ENCODE results near the gene PPM1L.

Gene PPM1L

GRCh38 chr3:160754371-160754854, 1.6 kb upstream of the PPM1L start:
- H3K9me3 Mint-ChIP-seq, result no peaks in the 10 kb centered on the region
- peak overlapping the region; percentile 88 for H3K4me3 Mint-ChIP-seq
- H3K27ac Mint-ChIP-seq, result peak overlapping the region; percentile 97
- H3K27me3 Mint-ChIP-seq, result peaks cover 5% of the 10 kb centered on the region
- no peaks in the 10 kb centered on the region for H3K36me3 Mint-ChIP-seq
- H3K4me1 Mint-ChIP-seq, result peaks cover 30% of the 10 kb centered on the region

DNA sequence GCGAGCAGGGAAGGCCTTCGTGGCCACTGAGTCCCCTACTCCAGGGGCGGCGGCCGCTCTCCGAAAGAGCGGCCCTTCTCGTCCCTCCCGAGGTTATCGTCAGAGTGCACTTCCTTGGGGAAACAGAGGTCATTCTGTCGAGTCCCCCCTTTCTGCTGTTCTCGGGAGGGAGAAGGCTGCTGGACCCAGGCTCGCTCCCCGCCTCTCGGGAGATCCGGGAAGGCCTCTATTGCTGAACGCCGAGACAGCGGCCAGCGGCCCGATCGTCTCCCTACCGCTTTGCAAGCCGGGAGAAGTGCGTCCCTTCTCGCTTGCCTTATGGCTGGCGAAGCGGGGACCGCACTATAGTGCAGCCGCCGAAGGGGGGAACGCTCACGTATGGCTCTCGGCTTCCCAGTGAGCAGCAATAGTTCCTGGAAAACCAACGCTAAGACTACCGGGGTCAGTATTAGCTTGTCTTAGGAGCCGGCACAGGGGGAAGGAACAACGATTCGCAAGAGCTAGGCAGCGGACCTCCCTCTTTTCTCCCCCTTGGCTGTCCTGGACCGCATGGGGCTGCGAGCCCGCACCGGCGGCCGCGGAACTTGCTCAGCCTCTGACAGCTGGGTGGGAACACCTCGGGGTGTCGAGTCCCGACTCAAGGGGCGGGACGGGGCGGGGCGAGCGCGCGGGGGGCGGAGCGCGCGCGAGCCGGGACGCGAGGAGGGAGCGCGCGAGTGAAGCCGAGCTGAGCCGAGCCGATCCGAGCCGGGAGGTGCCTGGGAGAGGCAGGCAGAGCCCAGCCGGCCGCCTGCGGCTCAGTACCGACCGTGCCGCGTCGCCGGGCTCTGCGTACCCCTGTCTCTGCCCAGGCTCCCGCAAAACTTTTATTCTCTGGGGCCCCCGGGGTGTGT, 930 bp upstream of the PPM1L start:
- H3K4me1 Mint-ChIP-seq, result peaks cover 30% of the 10 kb centered on the region
- peaks cover 7% of the 10 kb centered on the region for H3K27me3 Mint-ChIP-seq
- peak overlapping the region; percentile 97 for H3K27ac Mint-ChIP-seq
- H3K9me3 Mint-ChIP-seq, result no peaks in the 10 kb centered on the region
- peak overlapping the region; percentile 88 for H3K4me3 Mint-ChIP-seq
- H3K36me3 Mint-ChIP-seq, result no peaks in the 10 kb centered on the region

DNA sequence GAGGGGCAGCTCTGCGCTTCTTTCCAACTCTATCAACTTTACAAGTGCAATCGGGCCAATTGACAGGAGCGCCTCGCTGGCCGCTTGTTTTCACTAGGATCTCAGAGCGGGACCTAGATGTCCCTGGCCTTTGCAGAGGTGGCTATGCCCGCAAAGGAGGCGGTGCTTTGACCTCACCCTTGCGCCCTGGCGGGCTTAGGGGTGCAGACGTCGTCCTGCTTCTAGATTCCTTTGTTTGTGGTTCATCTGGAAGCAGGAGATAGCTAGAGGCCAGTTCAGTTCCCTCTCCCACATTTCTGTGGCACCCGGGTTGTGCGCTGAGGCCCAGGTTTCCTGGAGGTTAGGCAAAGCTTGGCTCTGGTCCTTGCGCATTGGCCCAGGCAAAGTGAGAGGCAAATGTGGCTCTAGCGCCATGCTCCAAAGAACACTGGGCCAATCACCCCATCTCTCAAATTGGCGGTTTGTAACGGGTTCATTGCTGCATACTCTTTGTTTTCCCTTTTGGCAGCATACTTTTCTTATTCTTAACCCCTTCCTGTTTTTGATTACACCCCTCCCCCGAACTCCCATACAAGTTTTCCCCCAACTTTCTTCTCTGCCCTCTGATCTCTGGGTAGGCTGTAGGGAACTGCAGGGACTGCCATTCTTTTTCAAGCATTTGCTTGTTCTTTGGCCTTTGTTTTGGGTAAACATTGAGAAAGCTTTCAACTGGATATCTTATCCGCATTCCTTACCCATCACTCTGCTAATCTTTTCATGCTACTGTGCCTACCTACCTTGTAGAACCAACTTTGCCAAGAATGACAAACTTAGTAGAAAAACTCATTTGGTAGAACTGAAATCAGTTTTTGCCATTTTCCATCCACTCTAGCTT, 1.4 kb downstream of the PPM1L start:
- Mint-ChIP-seq H3K4me1 (peaks cover 30% of the 10 kb centered on the region), H3K27ac (no peak overlapping the region), H3K4me3 (peak overlapping the region; percentile 88), H3K9me3 (no peaks in the 10 kb centered on the region), H3K36me3 (peaks cover 3% of the 10 kb centered on the region), H3K27me3 (peaks cover 7% of the 10 kb centered on the region)

- Mint-ChIP-seq H3K27me3 (peaks cover 7% of the 10 kb centered on the region), H3K9me3 (no peaks in the 10 kb centered on the region), H3K4me3 (no peak overlapping the region), H3K36me3 (peaks cover 4% of the 10 kb centered on the region), H3K4me1 (peaks cover 24% of the 10 kb centered on the region), H3K27ac (no peak overlapping the region)
Measured at GRCh38 chr3:160758929-160759577, 3.0 kb downstream of the PPM1L start.

- Mint-ChIP-seq H3K9me3 (no peaks in the 10 kb centered on the region), H3K4me3 (no peak overlapping the region), H3K36me3 (peaks cover 4% of the 10 kb centered on the region), H3K4me1 (no peaks in the 10 kb centered on the region), H3K27me3 (peaks cover 2% of the 10 kb centered on the region), H3K27ac (no peak overlapping the region)
Measured at GRCh38 chr3:160763073-160763472, 7.0 kb downstream of the PPM1L start.

DNA sequence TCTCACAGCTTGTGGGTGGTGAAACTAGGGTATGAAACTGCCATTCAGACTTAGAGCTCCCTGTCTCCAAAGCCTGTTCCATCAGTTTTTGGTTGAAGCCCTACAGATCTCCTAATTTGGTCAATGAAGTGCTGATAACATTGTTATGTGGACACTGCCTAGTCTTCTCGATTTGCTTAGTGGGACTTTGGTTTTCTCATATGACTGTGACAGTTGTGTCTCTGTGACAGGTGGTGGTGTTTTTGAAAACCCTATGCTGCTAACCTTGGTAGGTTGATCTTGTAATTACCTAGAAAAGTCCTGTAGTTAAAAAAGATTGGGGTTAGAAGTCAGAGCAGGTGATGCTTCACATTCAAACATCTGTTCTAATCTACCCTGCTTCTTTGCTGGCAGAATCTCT, 9.2 kb downstream of the PPM1L start:
- no peak overlapping the region for H3K27ac Mint-ChIP-seq
- H3K4me3 Mint-ChIP-seq, result no peak overlapping the region
- H3K9me3 Mint-ChIP-seq, result no peaks in the 10 kb centered on the region
- H3K27me3 Mint-ChIP-seq, result no peaks in the 10 kb centered on the region
- peaks cover 4% of the 10 kb centered on the region for H3K36me3 Mint-ChIP-seq
- no peaks in the 10 kb centered on the region for H3K4me1 Mint-ChIP-seq

- H3K9me3 Mint-ChIP-seq, result no peaks in the 10 kb centered on the region
- H3K4me3 Mint-ChIP-seq, result no peak overlapping the region
- no peaks in the 10 kb centered on the region for H3K36me3 Mint-ChIP-seq
- H3K27ac Mint-ChIP-seq, result no peak overlapping the region
- H3K27me3 Mint-ChIP-seq, result peaks cover 1% of the 10 kb centered on the region
- peaks cover 1% of the 10 kb centered on the region for H3K4me1 Mint-ChIP-seq
Measured at GRCh38 chr3:160768031-160768430, 12.0 kb downstream of the PPM1L start.

GRCh38 chr3:160768918-160769317, 12.9 kb downstream of the PPM1L start:
- Mint-ChIP-seq H3K9me3 (no peaks in the 10 kb centered on the region), H3K27ac (no peak overlapping the region), H3K27me3 (peaks cover 1% of the 10 kb centered on the region), H3K36me3 (no peaks in the 10 kb centered on the region), H3K4me3 (no peak overlapping the region), H3K4me1 (peaks cover 10% of the 10 kb centered on the region)

- Mint-ChIP-seq H3K4me1 (peaks cover 13% of the 10 kb centered on the region), H3K9me3 (no peaks in the 10 kb centered on the region), H3K27ac (no peak overlapping the region), H3K36me3 (no peaks in the 10 kb centered on the region), H3K27me3 (peaks cover 1% of the 10 kb centered on the region), H3K4me3 (no peak overlapping the region)
Measured at GRCh38 chr3:160771811-160772459, 15.9 kb downstream of the PPM1L start.

DNA sequence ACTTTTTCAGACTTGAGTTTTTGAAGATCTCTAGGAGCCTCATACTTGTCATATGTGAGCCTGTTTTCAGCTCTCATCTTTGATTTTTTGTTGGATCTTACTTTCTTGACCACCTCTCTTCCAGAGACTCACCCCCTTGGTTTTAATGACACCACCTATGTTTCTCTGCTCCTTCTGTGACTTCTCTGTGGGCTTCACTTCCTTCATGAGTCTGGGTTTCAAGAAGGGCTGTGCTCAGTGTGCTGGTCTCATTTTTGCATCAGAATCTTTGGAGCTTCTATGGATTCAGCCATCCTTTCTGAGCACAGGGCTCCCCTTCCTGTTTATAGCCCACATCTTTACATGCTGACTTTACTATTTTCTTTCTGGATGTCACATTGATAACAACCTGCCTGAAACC, 17.7 kb downstream of the PPM1L start:
- peaks cover 1% of the 10 kb centered on the region for H3K27me3 Mint-ChIP-seq

DNA sequence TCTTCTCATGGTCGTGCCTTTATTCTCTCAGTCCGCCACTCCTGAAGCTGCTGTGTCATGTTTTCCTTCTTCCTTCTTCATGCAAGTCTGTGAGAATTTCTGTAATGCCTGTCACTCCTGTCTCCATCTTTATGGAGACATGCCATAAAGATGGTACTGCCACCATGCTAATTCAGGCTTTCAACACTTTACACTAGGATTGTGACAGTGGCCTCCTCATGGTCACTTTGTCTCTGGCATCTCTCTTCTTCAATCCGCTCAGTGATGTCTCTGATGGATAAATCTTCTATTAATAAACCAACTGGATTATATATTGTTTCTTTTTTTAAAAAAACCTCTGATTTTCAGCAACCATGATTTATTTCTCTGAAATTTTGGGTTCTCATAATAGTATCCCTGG, 18.1 kb downstream of the PPM1L start:
- H3K36me3 Mint-ChIP-seq, result no peaks in the 10 kb centered on the region

More for the DNA sequence above, 17.7 kb downstream of the PPM1L start:
- Mint-ChIP-seq H3K4me1 (peaks cover 13% of the 10 kb centered on the region), H3K36me3 (no peaks in the 10 kb centered on the region), H3K27ac (no peak overlapping the region), H3K4me3 (no peak overlapping the region), H3K9me3 (no peaks in the 10 kb centered on the region)

DNA sequence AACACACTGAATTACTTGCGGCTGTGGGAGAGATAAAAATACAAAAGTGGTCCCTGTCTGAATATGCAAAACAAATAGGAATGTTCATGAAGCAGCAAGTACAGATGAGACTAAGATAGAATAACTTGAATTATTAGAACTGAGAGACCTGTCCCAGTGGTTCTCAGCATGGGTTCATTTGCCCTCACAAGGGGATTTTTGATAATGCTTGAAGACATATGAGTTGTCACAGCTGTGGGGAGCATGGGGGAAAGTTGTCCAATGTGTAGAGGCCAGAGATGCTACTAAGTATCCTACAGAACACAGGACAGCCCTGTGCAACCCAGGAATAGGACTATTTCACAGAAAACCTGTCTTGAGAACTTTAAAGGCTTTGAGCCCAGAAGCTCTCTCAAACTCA, 22.4 kb downstream of the PPM1L start:
- no peaks in the 10 kb centered on the region for H3K9me3 Mint-ChIP-seq
- H3K4me1 Mint-ChIP-seq, result peaks cover 8% of the 10 kb centered on the region
- no peaks in the 10 kb centered on the region for H3K36me3 Mint-ChIP-seq
- H3K27me3 Mint-ChIP-seq, result no peaks in the 10 kb centered on the region
- no peak overlapping the region for H3K4me3 Mint-ChIP-seq
- no peak overlapping the region for H3K27ac Mint-ChIP-seq

More for the DNA sequence above, 18.1 kb downstream of the PPM1L start:
- H3K27ac Mint-ChIP-seq, result no peak overlapping the region
- H3K9me3 Mint-ChIP-seq, result no peaks in the 10 kb centered on the region
- peaks cover 1% of the 10 kb centered on the region for H3K27me3 Mint-ChIP-seq
- no peak overlapping the region for H3K4me3 Mint-ChIP-seq
- peaks cover 13% of the 10 kb centered on the region for H3K4me1 Mint-ChIP-seq

- H3K27me3 Mint-ChIP-seq, result no peaks in the 10 kb centered on the region
- no peak overlapping the region for H3K27ac Mint-ChIP-seq
Measured at GRCh38 chr3:160779040-160779439, 23.0 kb downstream of the PPM1L start.

GRCh38 chr3:160780245-160780644, 24.2 kb downstream of the PPM1L start:
- Mint-ChIP-seq H3K4me1 (no peaks in the 10 kb centered on the region), H3K27me3 (no peaks in the 10 kb centered on the region), H3K4me3 (no peak overlapping the region), H3K36me3 (no peaks in the 10 kb centered on the region), H3K9me3 (no peaks in the 10 kb centered on the region), H3K27ac (no peak overlapping the region)

More at GRCh38 chr3:160779040-160779439, 23.0 kb downstream of the PPM1L start:
- Mint-ChIP-seq H3K4me3 (no peak overlapping the region), H3K36me3 (no peaks in the 10 kb centered on the region), H3K9me3 (no peaks in the 10 kb centered on the region), H3K4me1 (peaks cover 2% of the 10 kb centered on the region)

- Mint-ChIP-seq H3K9me3 (no peaks in the 10 kb centered on the region), H3K4me3 (no peak overlapping the region), H3K4me1 (peaks cover 4% of the 10 kb centered on the region), H3K27me3 (peaks cover 1% of the 10 kb centered on the region), H3K27ac (no peak overlapping the region), H3K36me3 (no peaks in the 10 kb centered on the region)
Measured at GRCh38 chr3:160781402-160781801, 25.4 kb downstream of the PPM1L start.
